ENCODE results near the gene HRH1.
"Not testable (repeated sequence)": the region's sequence is repeated elsewhere in the genome, so short reads cannot be mapped to it uniquely, and the experiment has no call there.

Gene HRH1

DNA sequence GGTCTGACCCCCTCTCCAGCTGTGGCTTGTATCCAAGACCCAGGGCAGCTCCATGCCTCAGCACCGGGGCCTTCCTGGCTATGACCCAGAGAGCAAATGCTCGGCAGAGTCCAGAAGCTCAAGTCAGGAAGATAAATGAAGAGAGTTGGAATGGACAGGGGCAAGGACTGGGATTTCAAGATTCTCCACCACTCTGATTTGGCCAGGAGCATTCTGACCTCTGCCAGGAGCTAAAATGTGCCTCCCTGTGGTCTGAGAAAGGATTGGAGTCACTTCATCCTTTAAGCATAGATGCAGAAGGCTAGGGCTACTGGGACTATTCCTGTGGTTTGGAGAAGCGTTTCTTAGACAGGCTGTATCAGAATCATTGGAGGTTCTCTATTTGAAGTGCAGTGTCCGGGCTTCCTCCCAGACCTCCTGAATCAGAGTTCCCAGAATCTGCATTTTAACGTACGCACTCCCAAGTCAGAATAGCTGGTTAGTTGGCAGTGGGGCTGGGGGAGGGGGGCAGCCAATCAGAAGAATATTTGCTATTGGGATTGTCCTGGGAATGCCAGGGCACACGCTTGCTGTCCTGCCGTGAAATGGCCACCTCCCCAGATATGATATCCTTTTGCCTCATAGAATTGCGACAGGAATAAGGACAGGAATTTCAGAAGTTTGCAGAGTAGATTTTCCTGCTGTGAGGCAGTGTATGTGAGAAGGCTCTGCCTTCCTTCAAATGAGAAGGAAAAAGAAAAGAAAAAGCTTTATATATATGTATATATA is 57.4 kb downstream of the HRH1 start:
- POLR2A ChIA-PET, result no interaction called here
- TF ChIP-seq HDGF (IDR thresholded peaks at IDR 0.05; ENCODE audit: borderline replicate concordance), result no peak
- DNase-seq (ENCODE audit: extremely low spot score), result no peak
- CTCF ChIA-PET, result no interaction called here

- DNase-seq (ENCODE audit: extremely low spot score), result no peak
- CTCF ChIA-PET, result no interaction called here
- TF ChIP-seq SP1 (IDR thresholded peaks at IDR 0.05), result no peak
- no peak for TF ChIP-seq CTBP1 (IDR thresholded peaks at IDR 0.05; ENCODE audit: borderline replicate concordance)
- TF ChIP-seq HDGF (IDR thresholded peaks at IDR 0.05; ENCODE audit: borderline replicate concordance), result no peak
- TF ChIP-seq, protein P1, sequence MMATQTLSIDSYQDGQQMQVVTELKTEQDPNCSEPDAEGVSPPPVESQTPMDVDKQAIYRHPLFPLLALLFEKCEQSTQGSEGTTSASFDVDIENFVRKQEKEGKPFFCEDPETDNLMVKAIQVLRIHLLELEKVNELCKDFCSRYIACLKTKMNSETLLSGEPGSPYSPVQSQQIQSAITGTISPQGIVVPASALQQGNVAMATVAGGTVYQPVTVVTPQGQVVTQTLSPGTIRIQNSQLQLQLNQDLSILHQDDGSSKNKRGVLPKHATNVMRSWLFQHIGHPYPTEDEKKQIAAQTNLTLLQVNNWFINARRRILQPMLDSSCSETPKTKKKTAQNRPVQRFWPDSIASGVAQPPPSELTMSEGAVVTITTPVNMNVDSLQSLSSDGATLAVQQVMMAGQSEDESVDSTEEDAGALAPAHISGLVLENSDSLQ (IDR thresholded peaks at IDR 0.05), result no peak
- no peak for TF ChIP-seq FOXM1 (IDR thresholded peaks at IDR 0.05; ENCODE audit: borderline replicate concordance)
- TF ChIP-seq FOXK2 (IDR thresholded peaks at IDR 0.05), result no peak
- TF ChIP-seq ELF4 (IDR thresholded peaks at IDR 0.05), result no peak
- no peak for TF ChIP-seq ARNT (IDR thresholded peaks at IDR 0.05)
- TF ChIP-seq SUZ12 (IDR thresholded peaks at IDR 0.05), result no peak
- no peak for TF ChIP-seq FOXA1 (IDR thresholded peaks at IDR 0.05)
- TF ChIP-seq BHLHE40 (IDR thresholded peaks at IDR 0.05; ENCODE audit: borderline replicate concordance), result no peak
- no peak for TF ChIP-seq L3MBTL2 (conservative IDR thresholded peaks at IDR 0.05)
- no peak for TF ChIP-seq LEF1 (IDR thresholded peaks at IDR 0.05; ENCODE audit: borderline replicate concordance)
- POLR2A ChIA-PET, result no interaction called here
These were observed 58.0 kb downstream of the HRH1 start for GRCh38 chr3:11212299-11212608.

DNA sequence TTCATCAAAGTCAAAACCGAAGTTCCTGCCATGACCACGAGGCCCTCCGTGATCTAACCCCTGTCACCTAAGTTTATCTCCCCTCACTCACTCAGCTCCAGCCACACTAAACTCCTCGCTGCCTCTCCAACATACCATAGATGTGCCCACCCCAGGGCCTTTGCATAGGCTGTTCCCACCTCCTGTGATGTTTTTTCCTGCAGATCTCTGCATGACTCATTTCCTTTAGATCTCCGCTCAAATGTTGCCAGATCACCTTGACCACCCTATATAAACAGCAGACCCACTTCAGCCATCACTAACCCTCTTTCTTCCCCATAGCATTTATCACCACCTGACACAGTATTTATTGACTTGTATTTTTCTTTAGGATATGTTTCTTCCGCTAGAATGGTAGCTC is 58.5 kb downstream of the HRH1 start:
- ChIA-PET POLR2A (no interaction called here), CTCF (no interaction called here)
- DNase-seq (ENCODE audit: extremely low spot score), result no peak
- TF ChIP-seq SUZ12 (IDR thresholded peaks at IDR 0.05) (no peak), CTBP1 (IDR thresholded peaks at IDR 0.05; ENCODE audit: borderline replicate concordance) (no peak), ARNT (IDR thresholded peaks at IDR 0.05) (no peak), HDGF (IDR thresholded peaks at IDR 0.05; ENCODE audit: borderline replicate concordance) (no peak), FOXA1 (IDR thresholded peaks at IDR 0.05) (no peak), LEF1 (IDR thresholded peaks at IDR 0.05; ENCODE audit: borderline replicate concordance) (no peak), ELF4 (IDR thresholded peaks at IDR 0.05) (no peak), BHLHE40 (IDR thresholded peaks at IDR 0.05; ENCODE audit: borderline replicate concordance) (no peak), ZNF384 (IDR thresholded peaks at IDR 0.05) (no peak), FOXM1 (IDR thresholded peaks at IDR 0.05; ENCODE audit: borderline replicate concordance) (no peak), TARDBP (IDR thresholded peaks at IDR 0.05) (no peak), SP1 (IDR thresholded peaks at IDR 0.05) (no peak), FOXK2 (IDR thresholded peaks at IDR 0.05) (no peak), NFRKB (IDR thresholded peaks at IDR 0.05) (no peak), L3MBTL2 (conservative IDR thresholded peaks at IDR 0.05) (no peak)
- TF ChIP-seq, protein P1 (IDR thresholded peaks at IDR 0.05), result no peak

- ChIA-PET CTCF (no interaction called here), POLR2A (no interaction called here)
- TF ChIP-seq ZNF384 (IDR thresholded peaks at IDR 0.05) (no peak), HDGF (IDR thresholded peaks at IDR 0.05; ENCODE audit: borderline replicate concordance) (no peak), CTBP1 (IDR thresholded peaks at IDR 0.05; ENCODE audit: borderline replicate concordance) (no peak), ELF4 (IDR thresholded peaks at IDR 0.05) (no peak), TARDBP (IDR thresholded peaks at IDR 0.05) (no peak), FOXA1 (IDR thresholded peaks at IDR 0.05) (no peak), FOXM1 (IDR thresholded peaks at IDR 0.05; ENCODE audit: borderline replicate concordance) (no peak), BHLHE40 (IDR thresholded peaks at IDR 0.05; ENCODE audit: borderline replicate concordance) (no peak), LEF1 (IDR thresholded peaks at IDR 0.05; ENCODE audit: borderline replicate concordance) (no peak), SP1 (IDR thresholded peaks at IDR 0.05) (no peak), FOXK2 (IDR thresholded peaks at IDR 0.05) (no peak)
- TF ChIP-seq, protein P1 (IDR thresholded peaks at IDR 0.05), result no peak
- DNase-seq (ENCODE audit: extremely low spot score), result no peak
These were observed 59.6 kb downstream of the HRH1 start for GRCh38 chr3:11213810-11214450.

DNA sequence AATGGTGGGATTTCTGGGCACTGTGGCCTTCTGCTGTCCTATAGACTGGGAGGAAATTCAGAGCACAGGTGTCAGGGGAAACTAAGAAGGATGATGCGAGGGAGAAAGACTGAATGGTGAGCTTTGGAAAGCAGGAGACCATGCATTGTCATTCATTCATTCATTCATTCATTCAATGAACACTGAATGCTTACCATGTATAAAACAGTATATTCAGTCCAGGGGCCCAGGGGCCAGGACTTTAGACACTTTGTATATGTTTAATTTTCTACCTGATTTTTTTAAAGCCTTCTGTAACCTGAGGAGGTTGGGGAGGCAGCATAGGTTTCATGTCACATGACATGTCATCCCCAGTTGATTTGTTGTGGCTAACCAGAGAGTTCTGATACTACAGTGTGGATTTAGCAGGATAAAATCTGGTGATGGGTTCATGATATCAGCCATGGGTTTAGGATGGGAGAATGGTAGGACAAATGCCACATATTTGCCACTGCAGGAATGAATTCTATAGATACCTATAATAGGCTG is 60.2 kb downstream of the HRH1 start:
- POLR2A ChIA-PET, result no interaction called here
- CTCF ChIA-PET, result no interaction called here

DNA sequence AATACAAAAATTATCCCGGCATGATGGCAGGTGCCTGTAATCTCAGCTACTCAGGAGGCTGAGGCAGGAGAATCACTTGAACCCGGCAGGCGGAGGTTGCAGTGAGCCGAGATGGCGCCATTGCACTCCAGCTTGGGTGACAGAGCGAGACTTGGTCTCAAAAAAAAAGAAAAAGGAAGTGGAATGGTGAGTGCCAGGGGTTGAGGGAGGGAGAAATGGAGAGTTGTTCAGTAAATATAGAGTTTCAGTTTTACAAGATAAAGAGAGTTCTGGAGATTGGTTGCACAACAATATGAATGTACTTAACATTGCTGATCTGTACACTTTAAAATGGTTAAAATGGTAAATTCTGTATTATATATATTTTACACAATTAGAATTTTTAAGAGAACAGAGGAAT is 63.1 kb downstream of the HRH1 start:
- CTCF ChIA-PET; DNase-seq (ENCODE audit: extremely low spot score); POLR2A ChIA-PET: not testable (repeated sequence)

More for the DNA sequence above, 60.2 kb downstream of the HRH1 start:
- no peak for DNase-seq (ENCODE audit: extremely low spot score)
- TF ChIP-seq, protein P1 (IDR thresholded peaks at IDR 0.05), result peak; percentile 46
- TF ChIP-seq L3MBTL2 (conservative IDR thresholded peaks at IDR 0.05), result no peak

Measured in HEK293T (cell line).